Endothelial cell (in vitro differentiated cells): ENCODE measurements around the gene CD200R1L. TPM values are rescaled to one million over a fixed set of nuclear protein-coding genes. Genes with fewer than 3 reads are reported as not detected.

Experiments used
- DNase-seq: peaks from one replicate; pipeline ENCODE4 v3.0.0; 2021; ENCODE audit warnings: low spot score
- H3K27ac Mint-ChIP-seq: one replicate; pipeline ENCODE4 v1.8.0; 2021; ENCODE audit warnings: mixed read lengths, inconsistent platforms; ENCODE audit not compliant: unreplicated experiment
- H3K27me3 Mint-ChIP-seq: one replicate; pipeline ENCODE4 v1.8.0; 2021; ENCODE audit warnings: mild to moderate bottlenecking, moderate library complexity, mixed read lengths, inconsistent platforms; ENCODE audit not compliant: unreplicated experiment
- H3K36me3 Mint-ChIP-seq: one replicate; pipeline ENCODE4 v1.8.0; 2021; ENCODE audit warnings: mild to moderate bottlenecking, low read depth, mixed read lengths, inconsistent platforms; ENCODE audit not compliant: unreplicated experiment
- H3K4me1 Mint-ChIP-seq: one replicate; pipeline ENCODE4 v1.8.0; 2021; ENCODE audit warnings: mild to moderate bottlenecking, mixed read lengths, inconsistent platforms; ENCODE audit not compliant: unreplicated experiment
- H3K4me3 Mint-ChIP-seq: one replicate; pipeline ENCODE4 v1.8.0; 2021; ENCODE audit warnings: mild to moderate bottlenecking, mixed read lengths, inconsistent platforms; ENCODE audit not compliant: unreplicated experiment
- H3K9me3 Mint-ChIP-seq: one replicate; pipeline ENCODE4 v1.8.0; 2021; ENCODE audit warnings: mixed read lengths, inconsistent platforms; ENCODE audit not compliant: unreplicated experiment
- long read RNA-seq: library from polyadenylated mRNA; unstranded; transcript quantifications from one replicate; pipeline ENCODE4 v2.0.0, GENCODE V29; 2020; ENCODE audit not compliant: unreplicated experiment
- total RNA-seq: library from RNA; stranded (reverse); fragmentation: NEBNext Ultra II Directional; extraction: Animal tissue kit (Norgen Biotek cat#: 25700); gene quantifications from one replicate; pipeline ENCODE4 v1.2.1, GENCODE V29; 2021; ENCODE audit not compliant: unreplicated experiment
- TF ChIP-seq, protein P1 (sequence below): fragments of 200-600 bp; sonication (generic); IDR thresholded peaks from one replicate; pipeline ENCODE4 v1.5.0; 2021; ENCODE audit warnings: antibody characterized with exemption; ENCODE audit not compliant: unreplicated experiment

CD200R1L gene, protein sequence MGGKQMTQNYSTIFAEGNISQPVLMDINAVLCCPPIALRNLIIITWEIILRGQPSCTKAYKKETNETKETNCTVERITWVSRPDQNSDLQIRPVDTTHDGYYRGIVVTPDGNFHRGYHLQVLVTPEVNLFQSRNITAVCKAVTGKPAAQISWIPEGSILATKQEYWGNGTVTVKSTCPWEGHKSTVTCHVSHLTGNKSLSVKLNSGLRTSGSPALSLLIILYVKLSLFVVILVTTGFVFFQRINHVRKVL
- not detected for total RNA-seq
- long read RNA-seq: 0 reads

DNA sequence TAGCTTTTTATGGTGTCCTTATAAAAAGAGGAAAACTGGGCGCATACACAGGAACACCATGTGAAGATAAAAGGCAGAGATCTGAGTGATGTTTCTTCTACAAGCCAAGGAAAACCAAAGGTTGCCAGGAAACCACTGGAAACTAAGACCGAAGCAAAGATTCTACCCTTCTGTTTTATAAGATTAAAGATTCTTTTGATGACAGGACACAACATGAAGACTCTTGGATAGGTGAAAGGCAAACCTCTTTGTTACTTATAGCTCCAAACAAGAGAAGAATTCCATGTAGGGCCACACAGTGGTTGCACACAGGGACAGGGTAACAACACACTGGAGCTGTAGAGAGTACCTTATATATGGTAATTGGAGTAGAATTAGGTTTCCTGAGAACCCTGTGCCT lies at the start of gene CD200R1L:
Gene CD200R1L (minus strand): TSS at position 101 of the 400 bp plus-strand sequence. CDS start 17,497 bp downstream, outside the sequence.
- Mint-ChIP-seq H3K9me3 (peaks cover 4% of the 10 kb centered on the region), H3K4me1 (no peaks in the 10 kb centered on the region), H3K4me3 (no peak within 1 kb of the TSS), H3K36me3 (no peaks in the 10 kb centered on the region), H3K27me3 (peaks cover 3% of the 10 kb centered on the region), H3K27ac (no peak within 1 kb of the TSS)
- no peak for DNase-seq
- TF ChIP-seq, protein P1, sequence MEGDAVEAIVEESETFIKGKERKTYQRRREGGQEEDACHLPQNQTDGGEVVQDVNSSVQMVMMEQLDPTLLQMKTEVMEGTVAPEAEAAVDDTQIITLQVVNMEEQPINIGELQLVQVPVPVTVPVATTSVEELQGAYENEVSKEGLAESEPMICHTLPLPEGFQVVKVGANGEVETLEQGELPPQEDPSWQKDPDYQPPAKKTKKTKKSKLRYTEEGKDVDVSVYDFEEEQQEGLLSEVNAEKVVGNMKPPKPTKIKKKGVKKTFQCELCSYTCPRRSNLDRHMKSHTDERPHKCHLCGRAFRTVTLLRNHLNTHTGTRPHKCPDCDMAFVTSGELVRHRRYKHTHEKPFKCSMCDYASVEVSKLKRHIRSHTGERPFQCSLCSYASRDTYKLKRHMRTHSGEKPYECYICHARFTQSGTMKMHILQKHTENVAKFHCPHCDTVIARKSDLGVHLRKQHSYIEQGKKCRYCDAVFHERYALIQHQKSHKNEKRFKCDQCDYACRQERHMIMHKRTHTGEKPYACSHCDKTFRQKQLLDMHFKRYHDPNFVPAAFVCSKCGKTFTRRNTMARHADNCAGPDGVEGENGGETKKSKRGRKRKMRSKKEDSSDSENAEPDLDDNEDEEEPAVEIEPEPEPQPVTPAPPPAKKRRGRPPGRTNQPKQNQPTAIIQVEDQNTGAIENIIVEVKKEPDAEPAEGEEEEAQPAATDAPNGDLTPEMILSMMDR: no peak

DNA sequence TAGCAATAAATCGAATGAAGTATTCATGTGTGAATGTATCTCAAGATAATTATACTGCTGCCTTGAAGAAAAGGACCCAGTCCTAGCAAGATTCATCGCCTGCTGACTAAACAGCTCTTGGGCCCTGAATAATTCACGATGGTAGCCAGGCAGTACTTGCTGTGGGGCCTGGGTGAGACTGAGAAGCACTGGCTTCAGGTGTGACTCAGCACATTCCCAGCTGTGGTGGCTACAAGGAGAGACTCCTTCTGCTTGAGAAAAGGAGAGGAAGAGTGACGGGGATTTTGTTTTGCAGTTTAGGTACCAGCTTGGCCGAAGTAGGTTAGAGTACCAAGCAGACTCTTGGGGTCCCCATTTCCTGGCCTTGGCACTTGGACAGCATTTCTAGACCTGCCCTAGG lies 47.6 kb upstream of the CD200R1L start:
- no peak for DNase-seq

DNA sequence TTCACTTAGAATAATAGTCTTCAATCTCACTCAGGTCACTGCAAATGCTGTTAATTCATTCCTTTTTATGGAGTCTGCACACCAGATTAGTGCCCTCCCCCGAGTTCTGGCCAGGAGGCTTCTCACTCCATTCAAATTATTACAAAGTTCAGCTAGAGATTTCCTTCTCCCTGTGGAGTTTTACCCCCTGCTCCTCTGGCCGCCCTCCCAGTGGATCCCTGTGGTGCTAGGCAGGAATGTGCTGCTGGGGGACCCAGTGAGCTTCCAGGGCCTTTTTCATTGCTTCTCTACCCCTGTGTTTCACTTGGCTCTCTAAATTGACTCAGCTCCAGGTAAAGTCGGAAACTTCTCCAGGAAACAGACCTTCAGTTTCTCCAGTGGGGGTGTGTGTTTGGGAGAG lies 42.7 kb upstream of the CD200R1L start:
- Mint-ChIP-seq H3K9me3 (no peaks in the 10 kb centered on the region), H3K27me3 (peaks cover 1% of the 10 kb centered on the region), H3K4me1 (no peaks in the 10 kb centered on the region), H3K36me3 (no peaks in the 10 kb centered on the region), H3K4me3 (no peak overlapping the region), H3K27ac (no peak overlapping the region)
- TF ChIP-seq, protein P1: no peak
- DNase-seq: no peak

More for the DNA sequence above, 47.6 kb upstream of the CD200R1L start:
- no peaks in the 10 kb centered on the region for H3K9me3 Mint-ChIP-seq
- H3K4me1 Mint-ChIP-seq: no peaks in the 10 kb centered on the region
- H3K36me3 Mint-ChIP-seq: no peaks in the 10 kb centered on the region
- TF ChIP-seq, protein P1: no peak
- H3K27me3 Mint-ChIP-seq: no peaks in the 10 kb centered on the region
- no peak overlapping the region for H3K4me3 Mint-ChIP-seq
- H3K27ac Mint-ChIP-seq: no peak overlapping the region

DNA sequence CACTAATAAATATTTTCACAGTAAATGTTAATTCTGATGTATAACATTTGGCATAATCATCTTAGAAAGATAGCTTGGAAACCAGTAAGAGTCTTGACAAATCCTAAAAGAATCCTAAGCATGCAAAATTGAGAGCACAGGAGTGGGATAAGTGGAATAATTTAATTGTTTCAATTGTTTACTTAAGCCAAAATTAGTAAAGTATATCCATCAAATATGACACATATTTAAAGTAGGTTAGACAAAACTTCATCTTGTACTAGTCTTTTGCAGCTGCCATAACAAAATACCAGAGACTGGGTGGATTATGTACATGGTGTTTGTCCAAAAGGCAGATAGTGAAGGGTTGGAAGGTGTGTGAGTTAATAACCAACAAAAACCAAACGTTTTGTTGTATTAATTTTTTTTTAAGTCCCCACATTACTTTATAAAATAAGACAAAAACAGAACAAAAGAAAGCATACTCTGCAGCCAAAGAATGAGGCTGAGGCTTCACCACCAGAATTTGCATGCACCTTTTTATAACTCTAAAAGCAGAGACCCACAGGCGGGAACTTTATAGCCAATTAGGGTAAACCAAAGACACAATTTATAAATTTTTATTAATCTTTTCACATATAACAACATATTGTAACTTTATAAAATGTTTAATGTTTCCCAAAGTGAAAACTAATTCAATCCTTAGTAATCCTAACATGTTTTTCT lies 41.9 kb upstream of the CD200R1L start:
- peaks cover 1% of the 10 kb centered on the region for H3K27me3 Mint-ChIP-seq
- H3K4me3 Mint-ChIP-seq: no peak overlapping the region
- H3K9me3 Mint-ChIP-seq: no peaks in the 10 kb centered on the region
- no peaks in the 10 kb centered on the region for H3K36me3 Mint-ChIP-seq
- DNase-seq: no peak
- no peaks in the 10 kb centered on the region for H3K4me1 Mint-ChIP-seq
- no peak overlapping the region for H3K27ac Mint-ChIP-seq
- TF ChIP-seq, protein P1: no peak
